Measurements from ENCODE around the gene TLDC2.
"Not testable (repeated sequence)": the region's sequence is repeated elsewhere in the genome, so short reads cannot be mapped to it uniquely, and the experiment has no call there.

Gene TLDC2

DNA sequence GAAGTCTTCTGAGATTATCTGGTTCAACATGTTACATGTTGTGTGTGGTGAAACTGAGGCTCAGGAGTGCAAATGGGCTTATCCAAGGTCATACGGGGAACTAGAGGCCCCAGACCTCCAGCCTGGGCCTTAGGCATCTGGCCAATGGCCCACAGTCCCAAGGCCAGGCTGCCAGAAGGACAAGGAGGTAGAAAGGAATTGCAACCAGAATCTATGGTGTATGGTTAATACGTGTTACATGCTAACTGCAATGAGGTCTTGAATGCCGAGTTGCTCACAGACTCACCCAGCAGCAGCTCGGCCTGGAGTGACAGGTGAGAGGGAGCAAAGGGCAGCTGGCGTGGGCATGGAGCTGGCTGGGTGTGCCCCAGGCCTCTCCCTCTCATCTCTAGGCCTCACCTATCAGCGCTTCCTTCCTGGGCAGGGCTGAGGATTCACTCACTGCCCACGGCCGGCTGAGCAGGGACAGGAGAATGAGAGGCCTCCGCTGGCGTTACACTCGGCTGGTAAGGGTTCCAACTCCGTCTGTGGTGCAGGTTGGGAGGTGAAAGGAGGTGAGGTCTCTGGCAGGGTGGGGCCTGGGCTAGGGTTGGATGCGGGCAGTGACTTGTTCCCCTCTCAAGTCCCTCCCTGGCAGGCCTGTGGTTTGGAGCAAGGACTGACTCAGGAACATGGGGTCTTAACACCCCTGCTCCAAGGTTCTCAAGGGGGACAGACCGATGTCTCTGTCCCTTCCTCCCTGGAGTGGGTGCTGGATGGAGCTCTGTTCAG is at the start of gene TLDC2:
Gene TLDC2, plus strand, starts transcription at position 437 of the 771 bp plus-strand sequence. Its CDS starts 37 bp downstream, at position 474.
- no peak for DNase-seq (ENCODE audit: low read depth)

DNA sequence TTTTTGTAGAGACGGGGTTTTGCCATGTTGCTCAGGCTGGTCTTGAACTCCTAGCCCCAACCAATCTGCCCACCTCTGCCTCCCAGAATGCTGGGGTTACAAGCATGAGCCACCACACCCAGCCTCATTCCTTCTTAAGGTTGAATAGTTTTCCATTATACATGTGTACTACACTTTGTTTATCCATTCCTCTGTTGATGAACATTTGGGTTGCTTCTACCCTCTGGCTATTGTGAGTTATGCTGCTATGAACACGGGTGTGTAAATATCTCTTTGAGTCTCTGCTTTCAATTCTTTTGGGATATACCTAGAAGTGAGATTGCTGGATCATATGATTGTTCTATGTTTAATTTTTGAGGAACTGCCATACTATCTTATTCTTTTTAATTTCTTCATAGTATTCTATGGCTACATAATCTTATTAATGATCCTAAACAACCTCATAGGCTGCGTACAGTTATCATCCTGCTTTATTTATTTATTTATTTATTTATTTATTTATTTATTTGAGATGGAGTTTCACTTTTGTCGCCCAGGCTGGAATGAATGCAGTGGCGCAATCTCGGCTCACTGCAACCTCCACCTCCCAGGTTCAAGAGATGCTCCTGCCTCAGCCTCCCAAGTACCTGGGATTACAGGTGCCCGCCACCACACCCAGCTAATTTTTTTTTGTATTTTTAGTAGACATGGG is 49.2 kb upstream of the TLDC2 start:
- DNase-seq (ENCODE audit: low read depth), result no peak

DNA sequence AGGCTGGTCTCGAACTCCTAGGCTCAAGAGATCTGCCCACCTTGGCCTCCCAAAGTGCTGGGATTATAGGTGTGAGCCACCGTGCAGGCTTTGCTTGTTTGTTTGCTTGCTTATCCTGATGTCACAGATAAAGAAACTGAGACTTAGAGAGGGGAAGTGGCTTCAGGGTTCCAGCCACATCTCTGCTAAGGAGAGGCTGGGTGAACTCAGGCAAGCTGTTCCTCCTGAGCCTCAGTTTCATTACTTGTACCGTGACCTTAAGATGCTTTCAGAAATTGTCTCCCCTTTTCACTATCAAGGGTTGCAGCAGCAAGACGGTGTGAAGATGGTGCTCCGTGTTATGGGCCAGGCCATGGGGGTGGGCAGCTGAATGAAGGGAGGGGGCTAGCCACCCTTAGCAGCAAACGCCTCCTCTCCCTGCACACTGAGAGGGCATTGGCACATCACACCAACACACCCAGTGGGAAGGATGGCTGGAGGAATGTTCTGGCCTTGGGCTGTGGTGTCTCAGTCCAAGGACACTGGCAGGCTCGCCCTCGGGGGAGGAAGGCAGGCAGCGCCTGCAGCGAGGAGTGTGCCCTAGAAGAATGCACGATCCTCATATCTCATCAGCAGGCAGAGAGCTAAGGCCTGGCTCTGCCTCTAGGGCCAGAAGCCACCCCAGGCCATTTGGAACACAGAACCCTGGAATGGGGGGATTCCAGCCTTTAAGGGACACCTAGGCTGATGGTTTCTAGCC is 48.2 kb upstream of the TLDC2 start:
- no peak for DNase-seq (ENCODE audit: low read depth)

DNA sequence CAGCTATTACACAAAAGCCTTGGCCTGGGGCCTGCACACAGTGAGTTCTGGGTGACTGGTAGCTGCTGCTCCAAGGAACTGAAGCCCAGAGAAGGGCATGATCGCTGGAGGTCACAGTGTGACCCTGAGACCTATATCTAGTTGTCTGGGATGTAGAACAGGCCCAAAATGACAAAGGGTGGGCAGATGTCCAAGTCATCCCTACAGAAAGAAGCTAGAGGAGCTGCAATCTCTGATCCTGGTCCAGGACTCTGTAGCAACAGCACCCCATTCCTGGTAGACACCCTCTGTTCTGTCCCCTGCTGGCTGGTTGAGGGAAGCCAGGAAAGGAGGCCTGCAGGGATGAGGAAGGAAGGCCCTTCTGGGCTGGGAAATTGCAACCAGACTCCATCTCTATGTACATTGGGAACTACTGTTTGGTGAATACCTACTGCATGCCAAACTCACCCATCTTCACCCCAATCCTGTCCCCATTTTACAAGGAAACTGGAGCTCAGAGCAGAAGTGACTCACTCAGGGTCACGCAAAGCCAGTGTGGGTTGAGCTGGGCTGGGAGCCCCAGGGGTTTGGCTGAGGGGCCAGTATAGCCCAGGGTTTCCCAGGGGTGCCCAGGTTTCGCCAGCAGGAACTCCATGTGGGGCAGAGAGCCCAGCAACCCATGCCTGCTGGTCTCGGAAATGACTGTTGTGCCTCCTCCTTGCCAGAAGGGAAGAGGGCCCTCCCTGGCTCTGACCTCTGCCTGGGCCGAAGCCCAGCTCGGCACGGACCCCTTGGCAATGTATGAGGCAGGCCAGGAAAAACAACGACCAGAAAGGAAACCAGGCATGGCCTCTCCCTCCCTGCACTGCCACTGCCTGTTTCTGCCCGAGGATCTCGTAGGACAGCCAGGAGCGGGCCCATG is 44.9 kb upstream of the TLDC2 start:
- DNase-seq (ENCODE audit: low read depth), result peak; percentile 34

DNA sequence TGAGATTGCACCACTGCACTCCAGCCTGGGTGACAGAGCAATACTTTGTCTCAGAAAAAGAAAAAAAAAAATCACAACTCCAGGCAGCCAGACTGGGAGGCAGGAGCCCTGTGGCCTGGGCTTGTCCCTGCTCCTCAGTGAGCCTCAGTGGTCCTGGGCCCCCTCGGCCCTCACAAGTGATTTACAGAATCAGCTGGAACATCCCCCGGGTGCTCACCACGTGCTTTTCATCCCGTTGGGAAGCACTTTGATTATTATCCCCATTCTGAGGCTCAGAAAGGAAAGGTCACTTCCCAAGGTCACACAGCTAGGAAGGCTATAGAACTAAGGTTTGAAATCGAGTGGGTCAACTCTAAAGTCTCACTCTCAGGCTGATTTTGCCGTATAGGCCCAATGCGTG is 43.1 kb upstream of the TLDC2 start:
- no peak for DNase-seq (ENCODE audit: low read depth)

DNA sequence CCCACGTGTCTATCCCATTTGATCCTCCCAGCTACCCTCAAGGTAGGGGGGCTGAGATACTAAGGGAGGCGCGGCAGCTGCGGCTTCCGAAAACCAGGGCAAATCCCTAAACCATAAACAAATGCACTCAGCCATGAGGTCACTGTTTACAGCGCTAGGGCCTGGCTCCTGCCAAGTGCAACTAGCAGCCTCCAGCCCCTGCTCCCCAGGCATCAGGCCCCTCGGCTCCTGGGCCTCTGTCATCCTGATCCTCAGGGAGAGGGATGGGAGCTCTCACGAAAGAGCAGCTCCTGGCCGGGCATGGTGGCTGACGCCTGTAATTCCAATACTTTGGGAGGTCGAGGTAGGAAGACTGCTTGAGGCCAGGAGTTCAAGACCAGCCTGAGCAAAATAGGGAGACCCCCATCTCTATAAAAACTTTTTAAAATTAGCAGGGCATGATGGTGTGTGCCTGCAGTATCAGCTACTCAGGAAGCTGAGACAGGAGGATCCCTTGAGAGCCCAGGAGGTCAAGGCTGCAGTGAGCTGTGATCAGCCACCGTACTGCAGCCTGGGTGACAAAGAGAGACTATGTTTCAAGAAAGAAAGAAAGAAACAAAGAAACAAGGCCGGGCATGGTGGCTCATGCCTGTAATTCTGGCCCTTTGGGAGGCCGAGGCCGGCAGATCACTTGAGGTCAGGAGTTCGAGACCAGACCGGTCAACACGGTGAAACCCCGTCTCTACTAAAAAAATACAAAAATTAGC is 42.5 kb upstream of the TLDC2 start:
- DNase-seq (ENCODE audit: low read depth), result peak; percentile 88

DNA sequence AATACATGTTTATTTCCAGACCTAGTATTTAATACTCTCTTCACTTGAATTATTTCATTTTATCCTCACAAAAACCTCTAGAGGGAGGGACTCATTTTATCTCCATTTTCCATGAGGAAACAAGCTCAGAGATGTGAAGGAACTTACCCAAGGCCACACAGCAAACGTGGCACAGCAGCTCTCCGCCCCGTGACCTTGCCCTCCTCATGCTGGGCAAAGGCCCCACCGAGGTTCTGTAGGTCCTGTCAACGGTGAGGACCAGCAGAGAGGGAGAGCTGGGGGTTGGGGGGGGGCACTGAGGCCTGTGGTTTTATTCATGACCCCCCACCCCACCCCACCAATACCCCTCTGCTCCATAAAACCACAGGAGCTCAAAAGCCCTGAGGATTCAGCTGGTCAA is 40.9 kb upstream of the TLDC2 start:
- DNase-seq (ENCODE audit: low read depth), result no peak

DNA sequence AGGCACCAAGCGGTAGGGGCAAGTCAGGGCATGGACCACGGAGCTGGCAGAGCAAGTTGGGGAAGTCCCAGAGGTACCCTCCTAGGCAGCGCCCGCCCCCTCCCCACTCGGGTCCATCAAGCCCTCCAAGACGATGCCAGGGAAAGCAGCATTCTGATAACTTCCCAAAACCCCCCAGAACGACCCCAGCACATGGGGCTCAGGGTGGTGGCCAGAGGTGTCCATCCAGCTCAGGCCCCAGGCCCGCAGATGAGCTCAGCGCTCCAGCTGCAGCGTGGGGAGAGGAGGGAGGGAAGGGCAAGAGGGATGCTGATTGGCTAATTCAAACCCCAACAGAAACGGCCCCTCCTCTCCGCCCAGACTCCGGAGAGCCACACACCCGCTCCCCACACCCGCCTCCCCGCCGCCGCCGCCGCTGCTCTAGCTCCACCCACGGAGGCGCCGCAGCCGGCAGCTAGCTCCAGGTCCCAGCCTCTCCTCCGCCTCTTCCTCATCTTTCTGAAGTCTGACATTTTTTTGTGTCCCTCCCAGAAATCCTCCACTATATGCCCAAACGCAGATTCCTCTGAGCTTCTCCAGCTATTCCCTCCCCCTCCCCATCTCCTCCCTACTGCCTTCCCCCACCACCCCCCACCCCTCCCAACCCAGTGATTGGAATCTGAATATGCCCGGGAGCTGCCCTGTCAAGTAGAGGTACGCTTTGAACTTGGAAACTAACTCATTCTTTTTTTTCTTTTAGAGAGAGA is 40.3 kb upstream of the TLDC2 start:
- DNase-seq (ENCODE audit: low read depth), result peak; percentile 97

DNA sequence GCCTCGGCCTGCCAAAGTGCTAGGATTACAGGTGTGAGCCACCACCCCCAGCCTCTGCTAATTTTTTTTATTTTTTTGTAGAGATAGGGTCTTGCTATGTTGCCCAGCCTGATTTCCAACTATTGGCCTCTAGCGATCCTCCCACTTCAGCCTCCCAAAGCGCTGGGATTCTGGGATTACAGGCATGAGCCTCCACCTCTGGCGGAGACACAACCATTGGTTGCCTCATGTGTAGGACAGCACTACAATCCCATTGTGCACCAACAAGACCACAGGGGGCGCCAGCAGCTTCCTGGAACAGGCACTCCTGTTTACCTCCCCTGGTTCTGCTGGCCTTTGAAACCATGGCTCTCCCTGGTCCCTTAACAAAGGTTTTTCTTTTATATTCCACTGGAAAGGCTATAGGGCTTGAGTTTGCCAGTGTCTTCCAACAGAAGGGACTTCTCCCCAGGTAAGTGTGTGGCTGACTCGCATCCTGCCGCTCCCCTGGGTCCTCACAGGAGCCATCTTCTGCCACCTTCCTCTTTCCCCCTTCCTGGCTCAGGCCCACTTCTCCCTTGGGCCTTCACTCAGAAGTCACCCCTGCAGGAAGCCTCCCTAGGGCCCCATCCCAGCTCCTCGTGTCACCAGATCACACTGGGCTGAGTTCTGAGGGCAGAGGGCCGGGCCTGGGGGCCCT is 39.2 kb upstream of the TLDC2 start:
- peak; percentile 64 for DNase-seq (ENCODE audit: low read depth)

DNA sequence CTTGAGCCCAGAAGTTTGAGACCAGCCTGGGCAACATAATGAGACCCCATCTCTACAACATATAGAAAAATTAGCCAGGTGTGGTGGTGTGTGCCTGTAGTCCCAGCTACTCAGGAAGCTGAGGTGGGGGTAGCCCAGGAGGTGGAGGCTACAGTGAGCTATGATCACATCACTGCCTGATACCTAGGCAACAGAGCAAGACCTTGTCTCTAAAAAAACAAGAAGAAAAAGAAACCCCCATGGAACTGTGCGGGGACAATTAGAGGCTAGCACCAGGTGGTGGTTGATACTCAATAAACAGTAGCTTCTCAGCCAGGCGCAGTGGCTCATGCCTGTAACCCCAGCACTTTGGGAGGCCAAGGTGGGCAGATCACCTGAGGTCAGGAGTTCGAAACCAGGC is 37.6 kb upstream of the TLDC2 start:
- not testable (repeated sequence) for DNase-seq (ENCODE audit: low read depth)

DNA sequence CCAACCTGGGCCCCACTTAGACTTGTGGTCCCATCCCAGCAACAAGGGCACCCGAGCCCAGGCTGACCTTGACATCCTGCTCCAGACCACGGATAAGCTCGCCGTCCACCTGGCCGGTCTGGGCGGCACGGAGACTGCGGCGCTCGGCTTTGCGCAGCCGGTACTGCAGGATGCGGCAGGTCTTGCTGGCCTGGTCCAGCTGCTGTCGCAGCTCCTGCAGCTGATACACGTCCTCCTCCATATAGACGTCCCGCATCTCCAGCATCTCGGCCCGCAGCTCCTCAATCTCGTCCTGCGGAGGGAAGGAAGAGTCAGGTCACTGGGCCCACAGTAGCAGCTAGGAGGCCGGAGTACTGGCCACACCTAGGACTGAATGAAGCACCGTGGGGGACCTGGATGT is 36.8 kb upstream of the TLDC2 start:
- no peak for DNase-seq (ENCODE audit: low read depth)

DNA sequence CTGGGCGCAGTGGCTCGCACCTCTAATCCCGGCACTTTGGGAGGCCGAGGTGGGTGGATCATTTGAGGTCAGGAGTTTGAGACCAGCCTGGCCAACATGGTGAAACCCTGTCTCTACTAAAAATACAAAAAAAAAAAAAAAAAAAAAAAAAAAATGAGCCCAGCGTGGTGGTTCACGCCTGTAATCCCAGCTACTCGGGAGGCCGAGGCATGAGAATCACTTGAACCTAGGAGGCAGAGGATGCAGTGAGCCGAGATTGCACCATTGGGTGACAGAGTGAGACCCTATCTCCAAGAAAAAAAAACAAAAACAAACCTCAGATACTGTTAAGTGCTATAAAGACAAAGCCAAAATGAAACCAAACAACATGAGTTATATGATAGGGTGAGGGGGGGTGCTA is 34.9 kb upstream of the TLDC2 start:
- DNase-seq (ENCODE audit: low read depth), result not testable (repeated sequence)

DNA sequence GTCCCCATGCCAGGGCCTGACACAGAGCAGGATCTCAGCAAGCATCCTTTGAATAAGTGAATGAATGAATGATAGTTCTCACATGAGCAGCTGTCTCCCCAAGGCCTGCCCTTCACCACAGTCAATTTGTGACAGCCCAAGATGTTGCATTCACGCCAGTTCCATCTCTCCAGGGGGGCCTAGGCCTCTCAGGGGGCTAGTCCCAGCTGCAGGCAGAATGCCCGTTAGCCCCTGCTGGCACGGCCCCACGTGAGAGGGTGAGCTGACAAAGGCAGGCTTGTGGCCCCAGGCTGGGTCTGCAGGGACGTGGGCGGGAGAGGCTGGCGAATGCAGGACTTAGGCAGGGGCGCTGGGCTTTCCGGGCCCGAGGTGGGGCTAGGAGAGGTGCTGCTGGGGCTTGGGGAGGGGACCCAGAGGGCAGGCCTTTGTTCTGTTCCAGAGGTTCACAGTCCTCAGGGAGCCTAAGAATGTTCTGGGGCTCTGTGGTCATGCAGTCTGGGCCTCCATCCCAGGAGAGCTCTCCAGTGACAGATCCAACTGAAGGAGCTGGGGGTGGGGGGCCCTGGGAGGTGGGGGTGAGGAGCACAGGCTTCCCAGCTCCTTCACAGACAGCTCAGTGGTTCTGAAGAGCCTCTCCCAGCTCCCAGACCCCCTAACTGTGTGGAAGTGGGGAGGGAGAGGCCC is 30.5 kb upstream of the TLDC2 start:
- no peak for DNase-seq (ENCODE audit: low read depth)

DNA sequence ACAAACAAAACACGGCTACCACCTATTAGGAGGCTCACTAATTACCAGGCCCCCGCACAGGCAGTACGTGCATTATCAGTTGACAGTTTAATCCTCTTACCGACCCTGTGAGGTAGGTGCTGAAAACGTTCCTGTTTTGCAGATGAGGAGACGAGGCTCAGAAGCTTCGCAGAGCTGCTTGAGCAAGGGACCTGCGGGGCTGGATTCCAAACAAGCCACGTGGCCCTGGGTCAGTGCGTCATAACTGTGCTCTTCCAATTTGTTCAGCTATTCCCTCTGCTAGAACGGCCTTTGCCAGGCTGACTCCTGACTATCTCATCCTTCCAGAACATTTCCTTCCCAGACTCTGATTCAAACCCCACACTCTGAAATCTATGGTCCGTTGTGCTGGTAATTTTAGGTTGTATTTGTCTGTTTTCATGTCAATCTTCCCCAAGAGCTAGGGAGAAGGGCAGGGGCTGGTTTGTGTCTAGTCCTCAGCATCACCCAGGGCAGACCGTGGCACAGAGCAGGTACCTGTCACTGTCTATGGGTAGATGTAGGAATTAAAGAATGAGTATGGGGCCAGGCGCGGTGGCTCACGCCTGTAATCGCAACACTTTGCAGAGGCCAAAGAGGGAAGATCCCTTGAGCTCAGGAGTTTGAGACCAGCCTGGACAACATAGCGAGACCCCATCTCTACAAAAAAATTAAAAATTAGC is 28.8 kb upstream of the TLDC2 start:
- peak; percentile 65 for DNase-seq (ENCODE audit: low read depth)

DNA sequence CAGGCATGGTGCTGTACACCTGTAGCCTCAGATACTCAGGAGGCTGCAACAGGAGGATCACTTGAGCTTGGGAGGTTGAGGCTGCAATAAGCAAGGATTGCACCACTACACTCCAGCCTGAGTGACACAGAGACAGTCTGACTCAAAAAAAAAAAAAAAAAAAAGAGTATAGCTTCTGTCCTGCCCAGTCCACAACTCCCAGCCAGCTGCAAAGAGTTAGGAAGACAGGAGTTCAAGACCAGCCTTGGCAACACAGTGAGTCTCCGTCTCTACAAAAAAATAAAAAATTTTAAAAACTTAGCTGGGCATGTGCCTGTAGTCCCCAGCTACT is 28.3 kb upstream of the TLDC2 start:
- no peak for DNase-seq (ENCODE audit: low read depth)

DNA sequence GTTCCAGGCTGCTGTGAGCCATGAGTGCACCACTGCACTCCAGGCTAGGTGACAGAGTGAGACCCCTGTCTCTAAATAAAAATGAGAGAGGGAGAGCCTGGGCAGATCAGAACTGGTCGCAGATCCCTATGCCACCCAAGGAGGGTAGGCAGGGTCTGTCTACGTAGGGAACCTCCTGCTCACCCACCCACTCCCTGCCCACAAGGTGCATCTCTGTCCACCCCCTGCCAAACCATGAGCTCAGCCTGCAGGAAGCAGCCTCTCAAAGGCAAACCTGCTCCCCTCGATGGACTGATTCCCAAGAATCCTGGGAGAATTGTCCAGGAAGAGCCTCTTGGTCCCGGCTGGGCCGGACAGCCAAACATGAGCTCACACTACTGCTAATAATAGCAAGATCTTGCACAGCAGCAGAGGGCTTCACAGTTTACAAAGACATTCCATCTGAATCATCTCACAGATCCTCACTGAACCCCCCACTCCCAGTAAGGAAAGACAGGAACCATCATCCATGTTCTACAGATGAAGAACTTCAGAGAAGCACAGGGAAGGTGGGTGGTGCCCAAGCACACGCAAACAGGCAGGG is 27.8 kb upstream of the TLDC2 start:
- DNase-seq (ENCODE audit: low read depth), result peak; percentile 82

DNA sequence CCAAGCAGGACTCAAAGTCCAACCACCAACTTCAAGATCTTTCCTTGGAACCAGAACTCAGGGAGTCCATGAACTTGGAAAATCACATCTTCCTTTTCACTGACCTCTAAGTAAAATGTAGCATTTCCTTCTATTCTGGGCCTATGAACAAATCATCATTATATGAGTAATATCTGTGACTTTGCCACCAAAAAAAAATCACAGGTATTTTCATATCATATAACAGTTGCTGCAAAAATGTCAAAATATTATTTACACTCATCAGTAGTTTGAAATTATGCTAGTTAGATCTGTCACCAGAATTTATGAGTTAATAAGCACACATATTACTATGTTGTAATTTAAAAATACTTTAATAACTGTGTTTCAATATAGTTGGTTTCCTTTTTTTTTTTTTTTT is 27.3 kb upstream of the TLDC2 start:
- DNase-seq (ENCODE audit: low read depth), result no peak

DNA sequence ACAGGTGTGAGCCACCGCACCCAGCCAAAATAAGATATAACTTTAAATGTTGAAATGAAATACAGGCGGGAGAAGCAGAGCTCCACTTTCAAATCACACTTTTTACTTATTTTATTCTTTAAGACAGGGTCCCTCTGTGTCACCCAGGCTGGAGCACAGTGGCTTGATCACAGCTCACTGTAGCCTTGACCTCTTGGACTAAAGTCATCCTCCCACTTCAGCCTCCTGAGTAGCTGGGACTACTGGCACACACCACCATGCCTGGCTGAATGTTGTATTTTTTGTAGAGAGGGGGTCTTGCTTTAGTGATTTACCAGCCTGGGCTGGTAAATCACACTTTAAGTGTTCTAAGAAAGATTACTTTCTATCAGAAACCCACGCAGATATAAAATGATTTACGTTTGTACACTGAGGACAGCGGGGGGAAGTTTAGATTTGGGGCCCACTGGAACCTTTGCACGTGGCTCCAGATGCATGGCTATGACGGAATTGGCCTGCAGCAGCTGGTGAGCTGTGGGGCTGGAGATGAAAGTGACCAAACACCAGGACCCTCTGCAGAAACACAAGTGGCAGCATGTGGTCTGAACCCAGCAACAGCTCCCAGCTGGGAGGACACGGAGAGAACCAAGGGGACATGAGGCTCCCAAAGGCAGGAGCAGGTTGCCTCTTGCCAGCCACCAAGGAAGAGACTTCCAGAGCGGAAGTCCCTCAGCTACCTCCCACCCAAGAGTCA is 26.4 kb upstream of the TLDC2 start:
- DNase-seq (ENCODE audit: low read depth), result no peak

Measured in iris pigment epithelial cell (primary cell).